WI38 (cell line): Measurements from ENCODE around the gene SRGAP3.

Experiments
- H3K4me3 ChIP-seq: 2 replicates; pipeline ENCODE4 v1.5.1; 2011; ENCODE audit warnings: low read depth, mild to moderate bottlenecking, control low read depth, low read length
- CTCF ChIP-seq: IDR thresholded peaks from 2 replicates; pipeline ENCODE4 v1.5.1; 2012; ENCODE audit warnings: low read depth, mild to moderate bottlenecking, control low read depth, low read length

SRGAP3 gene

GRCh38 chr3:8996216-8996615, 253.2 kb downstream of the SRGAP3 start:
- no peak overlapping the region for H3K4me3 ChIP-seq
- no peak for TF ChIP-seq CTCF

DNA sequence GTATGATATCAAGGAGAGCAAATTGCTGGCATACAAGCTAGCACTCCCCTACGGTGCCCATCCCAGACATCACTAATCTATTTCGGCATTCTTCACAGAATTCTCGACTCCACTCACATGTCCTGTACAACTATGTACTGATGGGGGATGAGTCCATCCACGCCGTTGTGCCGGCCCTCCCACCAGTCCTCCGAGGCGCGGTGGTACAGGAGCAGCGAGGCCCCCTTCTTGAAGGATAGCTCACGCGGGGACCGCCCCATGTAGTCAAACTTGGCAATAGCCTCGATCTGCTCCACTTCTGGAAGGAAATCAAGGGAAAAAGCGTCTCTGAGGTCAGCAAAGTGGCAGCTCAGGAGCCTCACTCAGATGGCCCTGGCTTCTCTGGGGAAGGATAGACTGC, 255.2 kb downstream of the SRGAP3 start:
- no peak for TF ChIP-seq CTCF
- no peak overlapping the region for H3K4me3 ChIP-seq

GRCh38 chr3:8993331-8993730, 256.1 kb downstream of the SRGAP3 start:
- no peak for TF ChIP-seq CTCF
- H3K4me3 ChIP-seq, result no peak overlapping the region

GRCh38 chr3:8992854-8993253, 256.6 kb downstream of the SRGAP3 start:
- TF ChIP-seq CTCF, result no peak
- no peak overlapping the region for H3K4me3 ChIP-seq

DNA sequence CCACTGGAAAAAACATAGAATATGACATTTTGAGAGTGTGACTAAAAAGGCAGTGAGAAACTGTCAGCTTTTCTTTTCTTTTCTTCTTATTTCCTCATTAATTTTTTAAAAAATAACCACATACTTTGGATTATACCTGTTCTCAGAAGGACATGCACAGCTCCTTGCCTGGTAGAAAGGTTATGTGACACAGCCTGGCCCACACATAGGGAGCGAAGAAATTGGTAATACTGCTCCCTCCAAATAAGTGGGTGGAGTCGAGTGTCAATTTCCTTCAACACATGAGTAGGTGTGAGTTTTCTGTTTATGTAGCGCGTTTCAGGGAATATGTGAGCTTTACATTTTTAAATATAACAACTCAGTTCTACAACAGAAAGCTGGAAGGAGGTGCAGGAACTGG, 257.2 kb downstream of the SRGAP3 start:
- no peak overlapping the region for H3K4me3 ChIP-seq
- no peak for TF ChIP-seq CTCF

DNA sequence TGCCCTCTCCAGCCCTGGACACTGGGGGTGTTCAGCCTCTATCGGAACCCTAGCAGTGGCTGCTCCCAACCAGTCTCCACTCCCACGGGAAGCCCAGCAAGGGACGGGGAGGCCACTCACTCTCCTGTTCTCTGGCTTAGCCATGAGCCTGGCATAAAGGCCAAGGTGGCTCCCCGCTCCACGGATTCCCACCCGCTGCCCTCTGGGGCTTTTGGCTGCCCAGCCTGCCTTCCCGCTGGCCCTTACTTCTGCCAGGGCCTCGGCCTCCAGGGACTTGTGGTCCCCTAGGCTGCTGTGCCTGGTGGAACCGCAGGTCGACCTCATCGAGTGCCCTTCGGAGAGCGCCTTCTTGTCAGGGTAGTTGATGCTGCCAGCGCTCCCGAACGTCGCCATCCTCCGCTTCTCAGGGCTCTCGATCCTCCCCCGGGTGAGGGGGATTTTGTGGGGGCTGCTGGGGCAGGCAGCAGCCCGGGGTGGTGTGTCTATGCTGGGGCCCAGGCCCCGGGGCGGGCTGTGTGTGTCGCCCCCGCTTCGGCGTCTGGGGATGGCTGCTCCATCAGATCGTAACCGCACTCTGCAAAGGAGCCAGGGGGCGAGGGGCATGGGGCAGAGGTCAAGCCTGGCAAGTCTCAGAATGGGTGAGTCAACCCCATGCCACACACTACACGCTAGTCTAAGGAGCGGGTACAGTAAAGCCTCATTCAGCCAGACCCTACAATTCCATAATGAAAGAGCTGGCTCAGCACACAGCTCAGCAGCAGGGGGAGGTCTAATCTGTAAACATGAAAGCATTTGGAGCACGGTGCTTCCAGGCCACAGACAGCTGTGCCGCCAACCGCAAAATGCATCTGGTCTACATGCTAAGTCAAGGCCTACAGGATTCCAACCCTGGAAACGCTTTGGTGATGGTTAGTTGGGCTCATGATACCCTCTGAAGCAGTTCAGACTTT, 258.9 kb downstream of the SRGAP3 start:
- TF ChIP-seq CTCF, result no peak
- no peak overlapping the region for H3K4me3 ChIP-seq

DNA sequence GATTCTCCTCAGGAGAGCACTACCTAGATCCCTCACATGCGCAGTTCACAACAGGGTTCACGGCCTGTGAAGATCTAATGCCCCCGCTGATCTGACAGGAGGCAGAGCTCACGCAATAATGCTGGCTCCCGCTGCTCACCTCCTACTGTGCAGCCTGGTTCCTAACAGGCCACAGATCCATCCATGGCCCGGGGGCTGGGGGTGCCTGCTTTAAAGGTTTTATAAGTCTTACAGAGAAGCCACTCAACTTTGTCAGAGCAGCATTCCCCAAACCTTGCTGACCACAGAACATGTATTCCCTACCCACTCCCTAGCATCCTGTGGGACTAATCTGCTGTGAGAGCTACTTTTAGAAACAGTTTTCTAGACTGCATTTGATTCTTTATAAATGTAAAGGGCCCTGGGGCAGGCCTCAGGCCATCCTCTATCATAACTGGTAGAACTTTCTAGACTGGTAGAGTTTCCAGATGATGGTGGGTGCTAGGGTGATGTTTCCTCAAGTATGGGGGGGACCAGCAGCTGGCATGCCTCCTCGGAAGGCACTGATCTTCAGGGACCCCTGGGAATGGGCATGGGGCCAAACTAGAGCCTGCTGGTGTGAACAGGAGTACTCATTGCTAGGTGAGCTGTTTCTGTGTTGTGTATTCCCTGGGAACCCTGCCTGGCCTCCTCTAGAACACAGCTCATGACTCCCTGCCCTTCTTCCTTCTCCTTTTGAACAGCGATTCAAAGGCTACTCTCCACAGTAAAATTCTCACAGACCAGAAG, 260.5 kb downstream of the SRGAP3 start:
- H3K4me3 ChIP-seq, result no peak overlapping the region
- no peak for TF ChIP-seq CTCF
